ENCODE data around the gene CFAP46. TPM values are rescaled to one million over a fixed set of nuclear protein-coding genes. Genes with fewer than 3 reads are reported as not detected.
"Not testable (repeated sequence)": the region's sequence is repeated elsewhere in the genome, so short reads cannot be mapped to it uniquely, and the experiment has no call there.

The CFAP46 gene
- total RNA-seq, 6 experiments from 2014 or later: 0.31 to 1.4 (median 0.32) TPM; not detected in 1

DNA sequence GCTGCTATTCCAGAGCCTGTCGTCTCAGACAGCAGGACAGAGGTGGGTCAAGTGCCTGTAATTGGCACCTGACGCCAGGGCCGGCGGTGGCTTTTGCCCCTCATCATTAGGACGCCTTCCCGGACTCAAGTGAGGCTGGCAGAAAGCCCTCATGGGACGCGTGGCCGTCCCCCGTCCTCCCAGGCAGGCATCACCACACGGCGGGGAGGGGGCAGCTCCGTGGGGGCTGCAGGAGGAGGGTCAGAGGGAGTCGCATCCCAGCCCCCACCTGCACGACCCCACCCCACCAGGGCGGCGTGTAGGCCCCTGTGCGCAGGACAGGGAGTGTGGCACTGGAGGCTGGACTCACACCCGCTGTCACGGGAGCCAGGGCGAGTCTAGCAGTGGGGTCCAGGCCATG, 16.3 kb downstream of the CFAP46 start:
- Mint-ChIP-seq H3K9me3 (no peaks in the 10 kb centered on the region), H3K27me3 (ENCODE audit: insufficient read depth) (no peaks in the 10 kb centered on the region), H3K36me3 (ENCODE audit: low read depth) (no peaks in the 10 kb centered on the region), H3K4me1 (ENCODE audit: low read depth) (no peaks in the 10 kb centered on the region), H3K27ac (no peak overlapping the region), H3K4me3 (no peak overlapping the region)
- DNase-seq: no peak
- TF ChIP-seq, protein P1, sequence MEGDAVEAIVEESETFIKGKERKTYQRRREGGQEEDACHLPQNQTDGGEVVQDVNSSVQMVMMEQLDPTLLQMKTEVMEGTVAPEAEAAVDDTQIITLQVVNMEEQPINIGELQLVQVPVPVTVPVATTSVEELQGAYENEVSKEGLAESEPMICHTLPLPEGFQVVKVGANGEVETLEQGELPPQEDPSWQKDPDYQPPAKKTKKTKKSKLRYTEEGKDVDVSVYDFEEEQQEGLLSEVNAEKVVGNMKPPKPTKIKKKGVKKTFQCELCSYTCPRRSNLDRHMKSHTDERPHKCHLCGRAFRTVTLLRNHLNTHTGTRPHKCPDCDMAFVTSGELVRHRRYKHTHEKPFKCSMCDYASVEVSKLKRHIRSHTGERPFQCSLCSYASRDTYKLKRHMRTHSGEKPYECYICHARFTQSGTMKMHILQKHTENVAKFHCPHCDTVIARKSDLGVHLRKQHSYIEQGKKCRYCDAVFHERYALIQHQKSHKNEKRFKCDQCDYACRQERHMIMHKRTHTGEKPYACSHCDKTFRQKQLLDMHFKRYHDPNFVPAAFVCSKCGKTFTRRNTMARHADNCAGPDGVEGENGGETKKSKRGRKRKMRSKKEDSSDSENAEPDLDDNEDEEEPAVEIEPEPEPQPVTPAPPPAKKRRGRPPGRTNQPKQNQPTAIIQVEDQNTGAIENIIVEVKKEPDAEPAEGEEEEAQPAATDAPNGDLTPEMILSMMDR (IDR thresholded peaks at IDR 0.05): no peak

DNA sequence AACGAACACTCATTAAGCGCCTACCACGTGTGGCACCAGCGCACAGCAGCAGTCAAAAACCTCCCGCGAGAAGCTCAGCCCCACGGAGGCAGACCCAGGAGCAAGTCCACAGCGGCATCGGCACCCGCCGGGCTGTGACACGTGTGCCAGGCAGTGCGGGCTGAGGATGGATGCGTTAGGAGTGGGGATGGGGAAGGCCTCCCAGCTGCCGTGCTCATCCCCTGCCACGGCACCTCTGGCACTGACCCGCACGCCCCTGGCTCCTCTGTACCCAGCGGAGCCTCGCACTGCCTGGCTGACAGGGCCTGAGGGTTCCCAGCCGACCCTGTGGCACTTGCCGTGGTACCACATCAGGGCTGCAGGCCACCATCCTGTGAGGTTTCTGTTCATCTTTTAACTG, 16.8 kb downstream of the CFAP46 start:
- H3K4me1 Mint-ChIP-seq (ENCODE audit: low read depth): no peaks in the 10 kb centered on the region
- DNase-seq: no peak
- no peaks in the 10 kb centered on the region for H3K27me3 Mint-ChIP-seq (ENCODE audit: insufficient read depth)
- TF ChIP-seq, protein P1 (IDR thresholded peaks at IDR 0.05): no peak
- no peaks in the 10 kb centered on the region for H3K9me3 Mint-ChIP-seq
- no peak overlapping the region for H3K27ac Mint-ChIP-seq
- H3K36me3 Mint-ChIP-seq (ENCODE audit: low read depth): no peaks in the 10 kb centered on the region
- H3K4me3 Mint-ChIP-seq: no peak overlapping the region

DNA sequence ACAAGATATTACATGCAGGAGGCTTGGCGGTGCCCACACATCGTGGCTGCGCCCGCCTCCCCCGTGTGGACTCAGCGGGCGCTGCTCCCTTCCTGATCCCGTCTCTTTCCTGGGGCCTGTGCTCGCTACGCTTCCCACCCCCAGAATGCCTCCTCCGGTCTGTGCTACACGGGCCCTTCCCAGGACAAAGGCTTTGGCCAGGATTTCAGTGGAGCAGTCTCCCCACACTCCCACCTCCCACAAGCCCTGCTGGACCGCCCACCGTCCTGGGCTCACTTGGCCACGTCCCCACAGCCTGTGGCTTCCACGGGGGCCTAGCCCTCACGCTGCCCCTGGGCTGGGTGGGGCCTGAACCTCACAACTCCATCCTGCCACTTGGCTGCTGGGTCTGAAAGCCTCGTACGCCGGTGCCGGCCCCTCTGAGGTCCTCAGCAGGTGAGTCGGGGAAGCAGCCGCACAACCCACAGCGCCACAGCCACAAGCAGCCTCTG, 17.3 kb downstream of the CFAP46 start:
- no peak overlapping the region for H3K4me3 Mint-ChIP-seq
- no peaks in the 10 kb centered on the region for H3K27me3 Mint-ChIP-seq (ENCODE audit: insufficient read depth)
- DNase-seq: no peak
- H3K27ac Mint-ChIP-seq: no peak overlapping the region
- TF ChIP-seq, protein P1 (IDR thresholded peaks at IDR 0.05): no peak
- no peaks in the 10 kb centered on the region; the same call in 1 of the 2 replicates for H3K9me3 Mint-ChIP-seq
- no peaks in the 10 kb centered on the region for H3K36me3 Mint-ChIP-seq (ENCODE audit: low read depth)
- no peaks in the 10 kb centered on the region for H3K4me1 Mint-ChIP-seq (ENCODE audit: low read depth)

DNA sequence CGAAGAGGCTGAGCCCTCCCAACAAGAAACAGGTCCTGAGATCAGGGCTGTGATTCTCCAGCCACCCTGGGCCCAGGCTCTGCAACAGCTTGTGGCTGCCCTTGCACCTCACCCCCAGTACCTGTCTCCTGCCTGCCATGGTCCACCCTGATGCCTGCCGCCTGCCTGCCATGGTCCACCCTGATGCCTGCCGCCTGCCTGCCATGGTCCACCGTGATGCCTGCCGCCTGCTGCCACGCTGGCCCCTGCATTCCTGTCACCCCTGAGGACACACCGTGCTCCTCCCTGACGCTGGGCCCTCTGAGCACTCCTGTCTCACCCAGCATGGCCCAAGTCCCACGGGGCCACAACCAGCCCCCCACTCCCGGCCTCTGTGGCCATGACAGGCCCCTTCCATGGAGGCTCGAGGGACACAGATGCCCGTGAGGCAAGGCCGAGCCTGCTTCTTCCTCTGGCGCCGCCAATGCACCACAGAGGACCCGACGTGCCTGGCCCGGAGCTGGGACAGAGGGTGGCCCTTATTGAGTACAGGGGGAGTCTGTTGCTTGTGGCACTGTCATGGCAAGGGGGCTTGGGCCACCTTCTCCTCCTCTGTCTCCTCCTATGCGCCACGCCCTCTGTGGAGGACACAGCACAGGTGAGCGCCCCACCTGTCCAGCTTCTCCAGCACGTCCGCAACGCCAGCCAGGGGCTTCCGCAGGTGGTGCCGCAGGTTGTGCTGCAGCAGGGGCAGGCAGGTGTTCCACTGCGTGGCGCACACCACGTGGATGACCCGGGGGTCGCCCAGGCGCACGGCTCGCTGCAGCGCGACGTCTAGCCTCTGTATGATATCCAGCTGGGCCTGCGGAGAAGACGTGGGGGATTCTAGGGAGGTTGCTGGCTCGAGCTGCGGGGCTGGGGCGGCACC, 18.1 kb downstream of the CFAP46 start:
- Mint-ChIP-seq H3K36me3 (ENCODE audit: low read depth) (no peaks in the 10 kb centered on the region), H3K27me3 (ENCODE audit: insufficient read depth) (no peaks in the 10 kb centered on the region), H3K9me3 (no peaks in the 10 kb centered on the region; the same call in 1 of the 2 replicates), H3K4me3 (no peak overlapping the region), H3K27ac (no peak overlapping the region), H3K4me1 (ENCODE audit: low read depth) (no peaks in the 10 kb centered on the region)
- DNase-seq: no peak
- TF ChIP-seq, protein P1 (IDR thresholded peaks at IDR 0.05): no peak

DNA sequence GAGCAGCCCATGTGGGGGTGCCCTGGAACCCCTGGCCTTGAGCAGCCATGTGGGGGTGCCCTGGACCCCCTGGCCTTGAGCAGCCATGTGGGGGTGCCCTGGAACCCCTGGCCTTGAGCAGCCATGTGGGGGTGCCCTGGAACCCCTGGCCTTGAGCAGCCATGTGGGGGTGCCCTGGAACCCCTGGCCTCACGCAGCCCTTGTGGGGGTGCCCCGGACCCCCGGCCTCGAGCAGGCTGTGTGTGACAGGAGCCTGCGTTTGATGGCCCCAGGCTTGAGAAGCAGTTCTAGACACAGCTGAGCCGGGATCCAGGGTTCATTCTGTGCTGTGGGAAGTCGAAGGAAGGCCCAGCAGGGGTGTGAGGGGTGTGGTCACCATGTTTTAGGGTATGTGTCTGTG, 19.0 kb downstream of the CFAP46 start:
- not testable (repeated sequence) for H3K4me1 Mint-ChIP-seq (ENCODE audit: low read depth); H3K27me3 Mint-ChIP-seq (ENCODE audit: insufficient read depth); DNase-seq; H3K9me3 Mint-ChIP-seq; H3K36me3 Mint-ChIP-seq (ENCODE audit: low read depth); H3K4me3 Mint-ChIP-seq; H3K27ac Mint-ChIP-seq

DNA sequence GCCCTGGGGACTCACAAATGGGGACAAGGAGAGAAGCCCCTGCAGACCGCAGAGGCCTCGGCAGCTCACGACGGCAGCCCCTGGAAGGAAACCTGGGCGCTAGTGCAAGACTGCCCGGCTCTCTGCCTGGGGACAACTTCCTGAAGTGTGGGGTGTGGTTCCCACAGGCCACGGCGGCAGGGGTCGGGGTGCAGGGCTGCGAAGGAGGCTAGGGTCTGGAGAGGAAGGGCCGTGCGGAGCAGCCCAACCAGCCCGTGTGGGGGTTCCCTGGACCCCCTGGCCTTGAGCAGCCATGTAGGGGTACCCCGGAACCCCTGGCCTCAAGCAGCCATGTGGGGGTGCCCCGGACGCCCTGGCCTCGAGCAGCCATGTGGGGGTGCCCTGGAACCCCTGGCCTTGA, 19.5 kb downstream of the CFAP46 start:
- no peak overlapping the region for H3K27ac Mint-ChIP-seq
- no peak for DNase-seq
- H3K36me3 Mint-ChIP-seq (ENCODE audit: low read depth): no peaks in the 10 kb centered on the region
- no peaks in the 10 kb centered on the region; the same call in 1 of the 2 replicates for H3K9me3 Mint-ChIP-seq
- H3K4me3 Mint-ChIP-seq: no peak overlapping the region
- no peaks in the 10 kb centered on the region for H3K27me3 Mint-ChIP-seq (ENCODE audit: insufficient read depth)
- H3K4me1 Mint-ChIP-seq (ENCODE audit: low read depth): no peaks in the 10 kb centered on the region
- TF ChIP-seq, protein P1 (IDR thresholded peaks at IDR 0.05): no peak

Data from HFFc6 (cell line).